Vagina (tissue), 2 donors: ENCODE measurements around the gene ETFBKMT.

Source experiments
- POLR2A ChIP-seq, 2 donors: fragments of 450-650 bp; IDR thresholded peaks; one replicate each; pipeline ENCODE4 v1.6.1; 2017; ENCODE audit warnings: antibody characterized with exemption in 2 of 2, mild to moderate bottlenecking in 2 of 2, moderate library complexity in 2 of 2
- POLR2AphosphoS5 ChIP-seq, 2 donors: sonication (generic); formaldehyde crosslinking; IDR thresholded peaks; one replicate each; pipeline ENCODE4 v1.9.0; 2017; ENCODE audit warnings: antibody characterized with exemption in 2 of 2, mild to moderate bottlenecking in 2 of 2, low read depth in 1 of 2; ENCODE audit not compliant: insufficient read depth in 1 of 2
- TF ChIP-seq, protein P1 (sequence below), 3 experiments: fragments of 450-650 bp in 2 of 3; fragments of 200-600 bp in 1 of 3; sonication (generic) in 1 of 3; IDR thresholded peaks; one replicate each; pipeline ENCODE4 v1.5.1; 2017 to 2019; ENCODE audit warnings: antibody characterized with exemption in 3 of 3, mild to moderate bottlenecking in 2 of 3, moderate library complexity in 2 of 3

DNA sequence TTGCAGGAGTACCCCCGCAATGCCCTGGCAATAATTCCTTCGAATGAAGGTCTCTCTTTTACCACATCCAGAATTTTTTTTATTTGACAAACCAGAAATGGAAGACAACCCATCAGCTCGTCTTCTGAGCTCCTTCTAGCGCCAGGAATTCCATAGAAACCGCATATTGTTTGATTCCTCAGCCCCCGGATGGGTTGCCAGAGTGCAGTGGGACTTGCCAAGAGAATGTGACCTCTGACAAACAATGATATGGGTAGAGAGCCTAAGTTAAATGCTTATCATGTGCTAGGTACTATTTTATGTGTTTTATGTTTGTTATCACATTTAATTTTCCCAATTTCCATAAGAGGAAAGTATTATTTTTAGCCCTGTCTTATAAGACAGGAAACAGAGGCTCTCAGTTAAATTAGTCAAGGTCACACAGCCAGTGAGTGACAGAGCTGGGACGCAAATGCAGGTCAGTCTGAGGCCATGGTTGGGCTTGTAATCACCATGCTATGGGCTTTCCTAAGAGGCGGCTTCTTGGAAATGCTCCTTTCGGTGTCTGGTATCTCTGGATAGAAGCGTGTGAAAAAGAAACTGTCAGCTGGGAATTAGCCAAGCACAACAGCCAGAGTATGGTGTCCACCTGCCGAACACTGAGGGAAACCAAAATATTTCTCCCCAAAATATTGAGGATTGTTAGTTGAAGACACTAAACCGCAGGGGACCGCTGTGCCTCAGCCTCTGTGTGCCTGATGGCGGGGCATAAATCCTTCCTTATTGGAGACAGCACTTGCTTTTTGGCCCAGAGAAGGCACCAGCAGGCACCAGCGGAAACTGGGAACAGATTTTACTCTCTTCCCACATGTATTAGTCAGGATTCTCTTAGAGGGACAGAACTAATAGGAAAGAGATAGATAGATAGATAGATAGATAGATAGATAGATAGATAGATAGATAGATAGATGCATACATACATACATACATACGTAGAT is 29.4 kb upstream of the ETFBKMT start:
- TF ChIP-seq POLR2AphosphoS5 (IDR thresholded peaks at IDR 0.05; ENCODE audit: insufficient read depth in 1 of 2, low read depth in 1 of 2) (no peak), POLR2A (IDR thresholded peaks at IDR 0.05) (no peak)
- TF ChIP-seq, protein P1, sequence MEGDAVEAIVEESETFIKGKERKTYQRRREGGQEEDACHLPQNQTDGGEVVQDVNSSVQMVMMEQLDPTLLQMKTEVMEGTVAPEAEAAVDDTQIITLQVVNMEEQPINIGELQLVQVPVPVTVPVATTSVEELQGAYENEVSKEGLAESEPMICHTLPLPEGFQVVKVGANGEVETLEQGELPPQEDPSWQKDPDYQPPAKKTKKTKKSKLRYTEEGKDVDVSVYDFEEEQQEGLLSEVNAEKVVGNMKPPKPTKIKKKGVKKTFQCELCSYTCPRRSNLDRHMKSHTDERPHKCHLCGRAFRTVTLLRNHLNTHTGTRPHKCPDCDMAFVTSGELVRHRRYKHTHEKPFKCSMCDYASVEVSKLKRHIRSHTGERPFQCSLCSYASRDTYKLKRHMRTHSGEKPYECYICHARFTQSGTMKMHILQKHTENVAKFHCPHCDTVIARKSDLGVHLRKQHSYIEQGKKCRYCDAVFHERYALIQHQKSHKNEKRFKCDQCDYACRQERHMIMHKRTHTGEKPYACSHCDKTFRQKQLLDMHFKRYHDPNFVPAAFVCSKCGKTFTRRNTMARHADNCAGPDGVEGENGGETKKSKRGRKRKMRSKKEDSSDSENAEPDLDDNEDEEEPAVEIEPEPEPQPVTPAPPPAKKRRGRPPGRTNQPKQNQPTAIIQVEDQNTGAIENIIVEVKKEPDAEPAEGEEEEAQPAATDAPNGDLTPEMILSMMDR (IDR thresholded peaks at IDR 0.05) = no peak
